Measurements from ENCODE around the gene MOV10L1. TPM values are rescaled to one million over a fixed set of nuclear protein-coding genes. Genes with fewer than 3 reads are reported as not detected.

MOV10L1 gene
- total RNA-seq, 4 donors from 2014 or later = 0.25 TPM; not detected in 3

GRCh38 chr22:50058906-50059880 is 30.6 kb upstream of the MOV10L1 start:
- Histone ChIP-seq H3K9me3 (no peaks in the 10 kb centered on the region), H3K4me1 (no peaks in the 10 kb centered on the region), H3K27ac (no peak overlapping the region), H3K4me3 (no peak overlapping the region), H3K36me3 (no peaks in the 10 kb centered on the region), H3K27me3 (peaks cover 28 to 40% (median 38%) of the 10 kb centered on the region in 3 donors)
- intact Hi-C loops (cut with DNase I; ENCODE audit: low total_unique reads) = no loop called here
- in situ Hi-C loops (cut with MboI; ENCODE audit: low sequenced_read_pairs in 4 of 4) = no loop called here
- no peak for TF ChIP-seq POLR2A (IDR thresholded peaks at IDR 0.05)
- no peak for TF ChIP-seq CTCF (IDR thresholded peaks at IDR 0.05 in 4 of 5, conservative IDR thresholded peaks at IDR 0.05 in 1 of 5)
- no peak for ATAC-seq
- no peak for DNase-seq

- Histone ChIP-seq H3K4me3 (no peak overlapping the region), H3K9me3 (no peaks in the 10 kb centered on the region), H3K4me1 (no peaks in the 10 kb centered on the region), H3K27me3 (peaks cover 30 to 43% (median 42%) of the 10 kb centered on the region in 3 donors), H3K36me3 (no peaks in the 10 kb centered on the region), H3K27ac (no peak overlapping the region)
- intact Hi-C loops (cut with DNase I; ENCODE audit: low total_unique reads) = no loop called here
- no peak for DNase-seq
- ATAC-seq = no peak
- no peak for TF ChIP-seq CTCF (IDR thresholded peaks at IDR 0.05 in 4 of 5, conservative IDR thresholded peaks at IDR 0.05 in 1 of 5)
- no peak for TF ChIP-seq POLR2A (IDR thresholded peaks at IDR 0.05)
- in situ Hi-C loops (cut with MboI; ENCODE audit: low sequenced_read_pairs in 4 of 4) = no loop called here
These were observed 29.9 kb upstream of the MOV10L1 start for GRCh38 chr22:50059881-50060262.

- TF ChIP-seq CTCF (IDR thresholded peaks at IDR 0.05 in 4 of 5, conservative IDR thresholded peaks at IDR 0.05 in 1 of 5) (no peak), POLR2A (IDR thresholded peaks at IDR 0.05) (no peak)
- peaks cover 30 to 48% (median 43%) of the 10 kb centered on the region in 3 donors for H3K27me3 ChIP-seq
These were observed 29.2 kb upstream of the MOV10L1 start for GRCh38 chr22:50060441-50061140.

GRCh38 chr22:50061141-50061823 is 28.5 kb upstream of the MOV10L1 start:
- no peaks in the 10 kb centered on the region for H3K9me3 ChIP-seq
- DNase-seq = no peak
- ATAC-seq = no peak
- intact Hi-C loops (cut with DNase I; ENCODE audit: low total_unique reads) = no loop called here
- in situ Hi-C loops (cut with MboI; ENCODE audit: low sequenced_read_pairs in 4 of 4) = no loop called here
- peaks cover 34 to 51% (median 43%) of the 10 kb centered on the region in 3 donors for H3K27me3 ChIP-seq
- no peak overlapping the region for H3K4me3 ChIP-seq
- TF ChIP-seq POLR2A (IDR thresholded peaks at IDR 0.05) (no peak), CTCF (IDR thresholded peaks at IDR 0.05 in 4 of 5, conservative IDR thresholded peaks at IDR 0.05 in 1 of 5) (no peak)
- H3K27ac ChIP-seq = no peak overlapping the region
- H3K4me1 ChIP-seq = no peaks in the 10 kb centered on the region
- no peaks in the 10 kb centered on the region for H3K36me3 ChIP-seq

More at GRCh38 chr22:50060441-50061140, 29.2 kb upstream of the MOV10L1 start:
- intact Hi-C loops (cut with DNase I; ENCODE audit: low total_unique reads) (no loop called here), in situ Hi-C loops (cut with MboI; ENCODE audit: low sequenced_read_pairs in 4 of 4) (no loop called here)
- H3K4me3 ChIP-seq = no peak overlapping the region
- no peak for DNase-seq
- no peaks in the 10 kb centered on the region for H3K4me1 ChIP-seq
- no peaks in the 10 kb centered on the region for H3K9me3 ChIP-seq
- ATAC-seq = no peak
- no peak overlapping the region for H3K27ac ChIP-seq
- no peaks in the 10 kb centered on the region for H3K36me3 ChIP-seq

Data from gastrocnemius medialis (tissue), 4 donors.